Upper lobe of left lung (tissue), 6 donors: ENCODE results near the gene ACTRT2. TPM values are rescaled to one million over a fixed set of nuclear protein-coding genes. Genes with fewer than 3 reads are reported as not detected.

Experiments
- ATAC-seq, 2 donors: fragments of 200-7000 bp; cut with Tn5 transposase; one replicate each; pipeline ENCODE4 v1.9.1; 2022; ENCODE audit warnings: mild to moderate bottlenecking in 2 of 2, moderate library complexity in 2 of 2; ENCODE audit not compliant: low FRiP score in 2 of 2
- DNase-seq, 2 donors: peaks; one replicate each; pipeline ENCODE4 v3.0.0-alpha.2; 2019 to 2020
- H3K27ac ChIP-seq, 4 donors: fragments of 200-600 bp; sonication (generic); one replicate each; pipeline ENCODE4 v1.5.1; 2016 to 2019
- H3K27me3 ChIP-seq, 4 donors: fragments of 200-600 bp; sonication (generic); one replicate each; pipeline ENCODE4 v1.5.1; 2017 to 2019
- H3K36me3 ChIP-seq, 4 donors: fragments of 200-600 bp; sonication (generic); one replicate each; pipeline ENCODE4 v1.5.1; 2016 to 2019
- H3K4me1 ChIP-seq, 4 donors: fragments of 200-600 bp; sonication (generic); one replicate each; pipeline ENCODE4 v1.5.1; 2018 to 2019
- H3K4me3 ChIP-seq, 4 donors: fragments of 200-600 bp; sonication (generic); one replicate each; pipeline ENCODE4 v1.5.1; 2017 to 2019; ENCODE audit warnings: mild to moderate bottlenecking in 2 of 4, moderate library complexity in 1 of 4
- H3K9me3 ChIP-seq, 4 donors: fragments of 200-600 bp; sonication (generic); one replicate each; pipeline ENCODE4 v1.5.1; 2018 to 2019
- EP300 ChIP-seq, 4 donors: sonication (generic); formaldehyde crosslinking; IDR thresholded peaks; one replicate each; pipeline ENCODE4 v1.5.1; 2017; ENCODE audit warnings: antibody characterized with exemption in 4 of 4, control low read depth in 2 of 4
- POLR2A ChIP-seq, 4 donors: fragments of 450-650 bp; IDR thresholded peaks; one replicate each; pipeline ENCODE4 v1.5.1; 2016 to 2017; ENCODE audit warnings: antibody characterized with exemption in 4 of 4, mild to moderate bottlenecking in 2 of 4
- POLR2AphosphoS5 ChIP-seq, 2 donors: sonication (generic); formaldehyde crosslinking; IDR thresholded peaks; one replicate each; pipeline ENCODE4 v1.5.1; 2017; ENCODE audit warnings: antibody characterized with exemption in 2 of 2
- WGBS, 2 donors: methylation state at CpG; one replicate each; pipeline ENCODE4 v1.1.5; 2017 to 2018; 5-methylcytosine and 5-hydroxymethylcytosine counted together
- total RNA-seq, 6 donors: library from RNA; depleted of rRNA in 4 of 6; stranded (reverse); fragments of >200 nt in 4 of 6; gene quantifications; one replicate each; pipeline versions ENCODE4 v1.1.0 to v1.2.1, GENCODE V29; 2016 to 2021
- TF ChIP-seq, protein P1 (sequence below), 6 experiments: fragments of 450-650 bp in 4 of 6; fragments of 200-600 bp in 2 of 6; sonication (generic) in 2 of 6; IDR thresholded peaks; one replicate each; pipeline ENCODE4 v1.5.1; 2016 to 2019; ENCODE audit warnings: antibody characterized with exemption in 6 of 6
- donor health status: DM: no; HTN: no; CAD: no; lungs with moderate emphysema.
- donor health status: DM: no; HTN: yes; CAD: no; lungs with severe emphysema.

Gene ACTRT2
- total RNA-seq, 6 donors from 2014 or later = not detected

DNA sequence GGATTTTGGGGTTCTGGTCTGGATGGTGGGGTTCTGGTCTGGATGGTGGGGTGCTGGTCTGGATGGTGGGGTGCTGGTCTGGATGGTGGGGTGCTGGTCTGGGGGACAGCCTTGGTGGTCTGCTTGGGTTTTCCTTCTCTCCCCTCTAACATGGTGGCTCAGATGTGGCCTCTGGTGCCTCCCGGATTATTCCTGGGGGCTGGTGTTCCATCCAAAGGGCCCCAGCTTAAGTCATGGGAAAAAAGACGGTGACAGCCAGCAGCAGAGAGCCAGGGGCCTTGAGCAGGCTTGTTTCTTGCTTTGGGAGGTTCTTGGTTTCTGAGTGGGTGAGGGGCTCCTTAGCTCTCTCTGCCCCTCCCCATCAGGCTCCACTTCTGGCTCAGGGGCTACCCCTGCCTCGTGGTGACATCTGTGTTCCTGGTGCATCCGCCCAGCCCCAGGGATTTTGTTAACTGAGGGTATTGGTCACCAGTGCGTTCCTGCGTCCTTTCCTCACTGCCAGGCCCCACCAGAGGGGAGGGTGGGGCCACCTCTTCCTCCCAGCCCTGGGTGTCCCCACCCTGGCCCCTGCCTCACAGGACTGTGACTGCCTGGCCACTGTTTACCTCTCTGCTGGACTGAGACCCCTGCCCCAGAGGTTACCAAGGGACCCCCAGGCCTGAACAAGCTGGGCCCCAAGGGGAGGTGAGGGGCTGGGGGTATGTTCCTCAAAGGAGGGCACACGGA is 43.2 kb upstream of the ACTRT2 start:
- H3K27me3 ChIP-seq = no peaks in the 10 kb centered on the region
- DNase-seq (peak; percentile 11 to 29), ATAC-seq (no peak)

GRCh38 chr1:2978691-2979190 is 42.5 kb upstream of the ACTRT2 start:
- H3K4me1 ChIP-seq = no peaks in the 10 kb centered on the region
- ATAC-seq (no peak), DNase-seq (peak; percentile 18 to 48)
- H3K36me3 ChIP-seq = no peaks in the 10 kb centered on the region
- TF ChIP-seq EP300 (IDR thresholded peaks at IDR 0.05) (no peak), POLR2A (IDR thresholded peaks at IDR 0.05) (no peak), POLR2AphosphoS5 (IDR thresholded peaks at IDR 0.05) (no peak)
- TF ChIP-seq, protein P1, sequence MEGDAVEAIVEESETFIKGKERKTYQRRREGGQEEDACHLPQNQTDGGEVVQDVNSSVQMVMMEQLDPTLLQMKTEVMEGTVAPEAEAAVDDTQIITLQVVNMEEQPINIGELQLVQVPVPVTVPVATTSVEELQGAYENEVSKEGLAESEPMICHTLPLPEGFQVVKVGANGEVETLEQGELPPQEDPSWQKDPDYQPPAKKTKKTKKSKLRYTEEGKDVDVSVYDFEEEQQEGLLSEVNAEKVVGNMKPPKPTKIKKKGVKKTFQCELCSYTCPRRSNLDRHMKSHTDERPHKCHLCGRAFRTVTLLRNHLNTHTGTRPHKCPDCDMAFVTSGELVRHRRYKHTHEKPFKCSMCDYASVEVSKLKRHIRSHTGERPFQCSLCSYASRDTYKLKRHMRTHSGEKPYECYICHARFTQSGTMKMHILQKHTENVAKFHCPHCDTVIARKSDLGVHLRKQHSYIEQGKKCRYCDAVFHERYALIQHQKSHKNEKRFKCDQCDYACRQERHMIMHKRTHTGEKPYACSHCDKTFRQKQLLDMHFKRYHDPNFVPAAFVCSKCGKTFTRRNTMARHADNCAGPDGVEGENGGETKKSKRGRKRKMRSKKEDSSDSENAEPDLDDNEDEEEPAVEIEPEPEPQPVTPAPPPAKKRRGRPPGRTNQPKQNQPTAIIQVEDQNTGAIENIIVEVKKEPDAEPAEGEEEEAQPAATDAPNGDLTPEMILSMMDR (IDR thresholded peaks at IDR 0.05) = no peak
- WGBS, 2 donors = 63 to 73% methylated on average over 2 to 11 of the region's 11 CpGs
- H3K27ac ChIP-seq = no peak overlapping the region
- no peaks in the 10 kb centered on the region for H3K9me3 ChIP-seq
- no peaks in the 10 kb centered on the region for H3K27me3 ChIP-seq
- no peak overlapping the region for H3K4me3 ChIP-seq

More for the DNA sequence above, 43.2 kb upstream of the ACTRT2 start:
- Histone ChIP-seq H3K27ac (no peak overlapping the region), H3K4me3 (no peak overlapping the region), H3K36me3 (no peaks in the 10 kb centered on the region), H3K4me1 (no peaks in the 10 kb centered on the region), H3K9me3 (no peaks in the 10 kb centered on the region)
- WGBS, 2 donors = 78 to 85% methylated on average over 4 to 7 of the region's 7 CpGs
- TF ChIP-seq POLR2A (IDR thresholded peaks at IDR 0.05) = no peak
- TF ChIP-seq POLR2AphosphoS5 (IDR thresholded peaks at IDR 0.05) = no peak
- TF ChIP-seq, protein P1 (IDR thresholded peaks at IDR 0.05) = no peak

DNA sequence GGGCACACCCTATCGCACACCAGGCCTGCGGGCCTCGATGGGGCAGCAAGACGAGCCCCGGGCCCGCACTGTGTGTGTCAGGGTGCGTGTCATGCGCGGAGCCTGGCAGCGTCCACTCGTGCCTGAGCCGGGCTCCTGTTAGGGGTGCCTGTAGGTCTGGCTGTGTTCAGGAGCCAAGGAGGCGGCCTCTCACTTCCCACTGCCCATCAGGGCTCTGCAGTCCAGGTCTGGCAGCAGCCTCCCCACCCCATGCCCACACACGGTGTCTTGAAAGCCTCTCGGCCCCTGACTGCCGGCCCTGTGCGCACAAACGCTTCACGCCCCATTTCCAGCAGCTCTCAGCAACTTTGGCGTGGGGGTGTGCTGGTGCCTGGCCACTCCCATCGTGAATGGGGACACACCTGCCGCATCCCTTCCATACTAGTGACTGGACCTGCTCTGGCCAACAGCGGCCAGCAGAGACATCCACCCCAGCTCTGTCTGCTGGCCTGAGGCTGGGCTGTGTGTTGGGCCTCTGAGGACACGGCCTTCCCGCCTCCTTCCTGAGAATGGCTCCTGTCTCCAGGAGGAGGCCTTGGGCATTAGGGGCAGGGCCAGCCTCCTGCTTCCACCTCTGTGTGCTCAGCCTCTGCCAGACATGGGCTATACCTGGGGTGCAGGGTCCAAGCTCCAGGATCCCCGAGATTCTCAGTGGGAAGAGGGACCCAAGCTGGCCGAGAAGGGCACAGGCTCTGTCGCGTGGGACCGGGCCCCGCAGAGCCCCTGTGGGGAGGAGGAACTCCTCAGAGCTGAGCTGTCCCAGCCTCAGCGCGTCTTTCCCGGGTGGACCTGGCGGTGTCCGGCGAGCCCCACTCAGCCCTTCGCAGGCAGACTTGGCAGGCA is 41.8 kb upstream of the ACTRT2 start:
- peak in 1 of 2 donors; percentile 4 for ATAC-seq
- Histone ChIP-seq H3K27ac (no peak overlapping the region), H3K9me3 (no peaks in the 10 kb centered on the region), H3K4me1 (no peaks in the 10 kb centered on the region), H3K36me3 (no peaks in the 10 kb centered on the region), H3K27me3 (no peaks in the 10 kb centered on the region), H3K4me3 (no peak overlapping the region)
- peak; percentile 20 to 66 for DNase-seq
- no peak for TF ChIP-seq EP300 (IDR thresholded peaks at IDR 0.05)
- no peak for TF ChIP-seq POLR2AphosphoS5 (IDR thresholded peaks at IDR 0.05)
- no peak for TF ChIP-seq POLR2A (IDR thresholded peaks at IDR 0.05)
- TF ChIP-seq, protein P1 (IDR thresholded peaks at IDR 0.05) = no peak
- 52 to 85% methylated on average over 15 to 38 of the region's 38 CpGs for WGBS, 2 donors

GRCh38 chr1:2980073-2980791 is 41.0 kb upstream of the ACTRT2 start:
- TF ChIP-seq EP300 (IDR thresholded peaks at IDR 0.05) (no peak), POLR2AphosphoS5 (IDR thresholded peaks at IDR 0.05) (no peak), POLR2A (IDR thresholded peaks at IDR 0.05) (no peak)
- TF ChIP-seq, protein P1 (IDR thresholded peaks at IDR 0.05) = no peak
- Histone ChIP-seq H3K9me3 (no peaks in the 10 kb centered on the region), H3K4me3 (no peak overlapping the region), H3K27me3 (no peaks in the 10 kb centered on the region), H3K4me1 (no peaks in the 10 kb centered on the region), H3K36me3 (no peaks in the 10 kb centered on the region), H3K27ac (no peak overlapping the region)
- peak; percentile 18 to 61 for DNase-seq
- peak in 1 of 2 donors; percentile 23 for ATAC-seq
- WGBS, 2 donors = 58 to 72% methylated on average over 20 to 21 of the region's 25 CpGs
